GM19035 (cell line): Measurements from ENCODE around the gene DYRK3.
A peak's percentile ranks its signal among the peaks of the same experiment; 100 is the strongest.
"Not testable (repeated sequence)": the region's sequence is repeated elsewhere in the genome, so short reads cannot be mapped to it uniquely, and the experiment has no call there.

Experiments used
- ATAC-seq: cut with Tn5 transposase; IDR thresholded peaks from one replicate; pipeline ENCODE4 v1.9.1; 2021; ENCODE audit not compliant: unreplicated experiment

Gene DYRK3

GRCh38 chr1:206635080-206635977 is at the start of gene DYRK3:
DYRK3 (plus strand) TSS chr1:206635536; CDS start chr1:206635704, 168 bp downstream.
- peak; percentile 93 for ATAC-seq

- no peak for ATAC-seq
Measured at GRCh38 chr1:206586501-206587445, 48.6 kb upstream of the DYRK3 start.

DNA sequence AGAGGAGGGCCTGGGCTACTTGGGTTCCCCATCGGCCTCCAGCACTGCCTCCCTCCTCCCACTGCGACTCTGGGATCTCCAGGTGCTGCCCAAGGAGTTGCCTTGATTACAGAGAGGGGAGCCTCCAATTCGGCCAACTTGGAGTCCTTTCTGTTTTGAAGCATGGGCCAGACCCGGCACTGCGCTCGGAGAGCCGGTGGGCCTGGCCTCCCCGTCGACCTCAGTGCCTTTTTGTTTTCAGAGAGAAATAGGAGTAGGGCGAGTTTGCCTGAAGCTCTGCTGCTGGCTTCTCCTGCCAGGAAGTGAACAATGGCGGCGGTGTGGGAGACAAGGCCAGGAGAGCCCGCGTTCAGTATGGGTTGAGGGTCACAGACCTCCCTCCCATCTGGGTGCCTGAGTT is 47.4 kb upstream of the DYRK3 start:
- ATAC-seq = no peak

DNA sequence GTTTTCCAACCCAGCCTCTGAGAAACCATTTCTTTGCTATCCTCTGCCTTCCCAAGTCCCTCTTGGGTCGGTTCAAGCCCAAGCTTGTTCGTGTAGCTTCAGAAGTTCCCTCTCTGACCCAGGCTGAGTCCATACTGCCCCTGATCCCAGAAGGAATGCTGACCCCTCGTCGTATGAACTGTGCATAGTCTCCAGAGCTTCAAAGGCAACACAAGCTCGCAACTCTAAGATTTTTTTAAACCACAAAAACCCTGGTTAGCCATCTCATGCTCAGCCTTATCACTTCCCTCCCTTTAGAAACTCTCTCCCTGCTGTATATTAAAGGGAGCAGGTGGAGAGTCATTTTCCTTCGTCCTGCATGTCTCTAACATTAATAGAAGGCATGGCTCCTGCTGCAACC is 46.8 kb upstream of the DYRK3 start:
- no peak for ATAC-seq

DNA sequence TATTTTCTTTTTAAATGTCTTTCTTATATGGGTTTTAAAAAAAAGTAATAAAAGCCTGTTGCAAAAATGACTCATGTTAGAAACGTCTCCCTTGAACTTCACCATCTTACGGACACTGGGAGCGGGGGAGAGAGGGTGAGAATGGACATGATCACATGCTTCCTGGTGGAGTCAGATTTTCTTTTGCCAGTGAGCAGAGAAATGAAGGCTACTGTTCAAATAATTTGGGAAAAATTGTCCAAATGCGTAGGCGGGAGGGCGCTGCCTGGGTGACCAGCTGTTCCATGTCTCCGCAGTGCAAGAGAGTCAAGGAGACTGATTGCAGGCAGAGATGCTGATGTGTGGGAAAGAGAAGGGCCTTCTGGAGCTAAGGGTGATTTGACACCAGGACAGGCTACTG is 46.1 kb upstream of the DYRK3 start:
- no peak for ATAC-seq

DNA sequence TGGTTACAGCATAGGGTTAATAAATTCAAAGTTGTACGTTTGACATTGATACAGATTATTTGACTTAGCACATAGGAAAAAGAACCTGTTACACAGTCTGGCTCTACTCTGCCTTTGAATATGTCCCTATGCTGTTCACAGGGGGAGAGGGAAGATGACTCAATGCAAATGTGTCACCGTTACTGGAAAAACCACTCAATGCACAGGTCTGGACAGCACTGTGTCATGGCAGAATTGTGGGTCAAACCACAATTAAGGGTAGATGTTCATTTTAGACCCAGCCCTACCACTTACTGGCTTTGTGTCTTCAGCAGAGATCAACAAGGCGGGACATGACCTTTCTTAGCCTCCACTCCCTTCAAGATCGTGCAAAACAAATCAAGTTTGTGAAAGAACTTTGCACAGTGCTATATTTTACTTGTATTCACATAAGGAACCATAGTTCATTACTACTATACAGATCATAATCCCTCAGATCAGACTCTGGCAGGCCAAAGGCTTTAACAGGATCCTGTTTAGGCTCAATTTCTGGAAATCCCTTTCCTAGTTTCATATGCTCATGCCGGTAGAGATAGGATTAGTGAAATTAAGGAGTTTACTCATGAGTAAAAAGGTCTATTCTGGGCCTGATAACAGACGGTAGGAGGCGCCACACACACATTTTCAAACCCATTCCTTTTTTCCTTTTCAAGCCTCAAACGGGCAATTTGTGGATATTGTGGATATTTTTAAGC is 45.1 kb upstream of the DYRK3 start:
- ATAC-seq = peak; percentile 60

- ATAC-seq = no peak
Measured at GRCh38 chr1:206591226-206591625, 44.1 kb upstream of the DYRK3 start.

DNA sequence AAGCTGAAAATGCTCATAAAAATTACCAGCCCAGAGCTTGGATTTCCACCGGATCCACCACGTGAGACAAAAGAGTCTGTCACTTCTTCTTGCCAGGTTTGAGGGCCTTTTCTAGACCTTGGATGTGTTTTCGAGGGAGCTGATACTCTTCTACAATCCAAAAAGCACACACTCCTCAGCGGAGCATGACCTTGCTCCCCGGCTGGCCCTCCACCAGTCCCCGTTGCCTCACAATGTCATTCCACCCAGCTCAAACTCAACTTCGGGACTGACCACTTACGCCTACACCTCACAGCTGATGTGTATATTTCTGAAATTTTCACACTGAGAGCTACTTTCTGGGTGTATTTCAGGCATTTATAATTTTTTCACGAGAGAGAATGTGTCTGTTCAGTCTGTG is 43.6 kb upstream of the DYRK3 start:
- no peak for ATAC-seq

GRCh38 chr1:206593351-206593925 is 41.9 kb upstream of the DYRK3 start:
- ATAC-seq = no peak

- no peak for ATAC-seq
Measured at GRCh38 chr1:206595581-206596318, 39.6 kb upstream of the DYRK3 start.

DNA sequence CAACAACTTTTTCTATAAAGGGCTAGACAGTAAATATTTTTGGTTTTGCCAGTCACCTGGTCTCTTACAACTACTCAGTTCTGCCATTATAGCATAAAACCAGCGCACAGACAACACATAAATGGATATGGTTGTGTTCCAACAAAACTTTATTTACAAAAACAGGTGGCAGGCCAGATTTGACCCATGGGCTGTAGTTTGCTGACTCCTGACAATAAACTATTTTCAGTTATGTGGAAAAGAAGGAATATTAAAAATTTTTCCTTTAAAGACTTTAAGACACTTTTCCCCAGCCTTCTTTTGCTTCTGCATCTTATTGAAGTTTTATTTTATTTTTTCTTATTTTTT is 39.0 kb upstream of the DYRK3 start:
- no peak for ATAC-seq

DNA sequence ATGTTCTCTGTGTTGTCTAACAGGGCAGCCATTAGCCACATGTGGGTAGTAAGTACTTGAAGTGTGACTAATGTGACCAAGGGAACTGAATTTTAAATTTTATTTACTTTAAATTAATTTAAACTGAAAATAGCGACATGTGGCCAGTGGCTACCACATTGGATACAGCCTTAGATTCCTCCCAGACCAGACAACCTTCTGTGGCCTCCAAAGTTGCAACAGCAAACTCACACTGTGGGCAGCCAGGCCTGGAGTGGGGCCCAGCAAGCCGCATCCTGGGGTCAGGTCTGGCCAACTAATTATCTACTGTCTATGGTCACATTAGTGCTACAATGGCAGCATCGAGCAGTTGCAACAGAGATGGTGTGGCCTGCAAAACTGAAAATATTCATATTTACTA is 34.8 kb upstream of the DYRK3 start:
- ATAC-seq = no peak

DNA sequence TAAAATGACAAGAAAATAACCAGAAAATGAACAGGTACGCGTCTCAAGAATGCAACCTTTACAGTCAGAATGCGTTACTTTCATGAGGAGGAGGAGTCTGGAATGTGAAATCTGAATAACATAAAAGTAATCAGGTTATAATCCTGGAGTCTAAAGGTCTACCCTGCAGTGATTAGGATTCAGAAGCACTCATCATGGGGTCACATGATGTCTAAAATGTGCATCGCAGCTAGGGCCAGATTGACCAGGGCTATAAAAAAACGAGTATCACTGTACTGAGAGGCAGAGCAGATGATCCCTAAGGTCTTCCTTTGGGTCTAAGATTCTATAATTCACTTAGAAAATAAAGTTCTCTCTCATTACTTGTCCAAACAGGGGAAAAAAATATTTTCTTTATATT is 30.5 kb upstream of the DYRK3 start:
- no peak for ATAC-seq

- ATAC-seq = no peak
Measured at GRCh38 chr1:206606867-206607266, 28.5 kb upstream of the DYRK3 start.

DNA sequence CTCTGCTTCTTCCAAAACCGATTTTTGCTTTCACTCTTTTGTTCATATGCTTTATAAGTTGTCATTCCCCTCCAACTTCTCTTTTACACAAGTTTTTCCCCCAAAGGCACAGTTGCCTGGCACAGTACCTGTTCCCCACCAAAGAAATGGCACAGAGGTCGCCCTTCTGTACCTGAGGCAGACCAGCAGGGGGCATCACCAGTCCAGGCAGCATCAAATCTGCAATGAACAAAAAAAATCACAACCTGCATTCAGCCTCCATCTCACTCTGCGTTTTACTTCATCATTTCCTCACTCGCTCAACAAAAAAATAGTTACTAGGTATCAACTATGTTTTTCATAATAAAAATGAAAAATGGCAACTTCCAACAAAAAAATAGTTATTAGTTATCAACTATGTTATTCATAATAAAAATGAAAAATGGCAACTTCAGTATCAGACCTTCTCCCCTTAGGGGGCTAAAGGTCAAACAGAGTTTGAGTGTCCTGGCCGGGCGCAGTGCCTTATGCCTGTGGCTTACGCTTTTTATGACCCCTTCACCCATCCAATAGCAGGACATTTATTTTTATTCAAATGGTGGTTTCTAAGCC is 27.1 kb upstream of the DYRK3 start:
- ATAC-seq = no peak

GRCh38 chr1:206609229-206609991 is 25.9 kb upstream of the DYRK3 start:
- no peak for ATAC-seq

DNA sequence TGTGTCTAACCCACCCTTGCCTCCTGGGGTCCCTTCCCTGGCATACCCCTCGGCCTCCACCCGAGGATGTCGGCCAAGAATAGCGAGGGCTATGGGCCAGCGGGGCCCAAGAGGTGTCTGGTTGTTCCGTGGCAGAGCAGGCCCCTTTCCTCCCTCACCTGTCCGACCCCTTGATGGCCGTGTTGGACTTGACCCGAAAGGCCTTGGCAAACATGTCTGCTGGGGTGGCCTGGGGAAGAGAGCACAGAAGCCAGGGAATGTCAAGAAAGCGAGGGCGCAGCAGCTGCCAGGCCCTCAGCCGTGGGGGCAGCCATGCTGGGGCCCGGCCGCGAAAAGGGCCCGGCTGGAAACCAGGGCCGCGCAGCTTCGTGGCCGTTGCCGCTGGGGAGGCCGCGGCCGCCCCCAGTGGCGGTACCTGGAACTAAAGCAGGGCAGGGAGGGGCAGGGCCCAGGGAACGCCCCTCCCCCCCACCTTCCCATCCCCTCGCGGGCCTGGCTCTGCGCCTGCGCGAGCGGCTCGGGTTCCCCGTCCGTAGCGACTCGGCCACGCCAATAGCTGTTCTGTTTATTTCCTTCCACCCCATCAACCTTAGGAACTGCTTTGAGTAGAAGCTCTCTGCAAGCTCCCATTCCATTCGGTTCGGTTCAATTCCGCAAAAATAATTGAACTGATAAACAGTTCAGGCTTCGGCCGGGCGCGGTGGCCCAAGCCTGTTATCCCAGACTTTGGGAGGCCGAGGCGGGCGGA is 23.0 kb upstream of the DYRK3 start, which contains the start of gene EIF2D:
TSS of gene EIF2D (minus strand) at position 337 of the 748 bp plus-strand sequence. CDS start at position 214, 123 bp downstream.
- peak; percentile 85 for ATAC-seq

- not testable (repeated sequence) for ATAC-seq
Measured at GRCh38 chr1:206626396-206626795, 8.9 kb upstream of the DYRK3 start.
